ENCODE data around the gene ACTA1. TPM values are rescaled to one million over a fixed set of nuclear protein-coding genes. Genes with fewer than 3 reads are reported as not detected.

Gene ACTA1
- total and polyA plus RNA-seq, 2 donors (not counting 3 experiments of a cell fraction or from before 2014, with no cell fraction given), result 0.22 to 0.33 TPM

GRCh38 chr1:229438021-229438420 is 4.1 kb upstream of the ACTA1 start:
- ChIA-PET POLR2A (no interaction called here), CTCF (no interaction called here)
- dilution Hi-C loops (cut with MboI; ENCODE audit: extremely low pct_ligation_motif_present, low sequenced_read_pairs), result no loop called here
- H3K4me3 ChIP-seq (replicated peaks in 1 of 3; ENCODE audit: insufficient read depth in 1 of 3, low read depth in 1 of 3, low read length in 3 of 3), result no peak overlapping the region
- peaks cover 22 to 23% of the 10 kb centered on the region in 2 experiments for H3K27me3 ChIP-seq (ENCODE audit: control insufficient read depth in 2 of 2, insufficient read depth in 2 of 2, low read length in 2 of 2)
- no peak overlapping the region for H2AFZ ChIP-seq (ENCODE audit: low read depth, low read length)
- H3K79me2 ChIP-seq (ENCODE audit: control insufficient read depth, insufficient read depth, low read length), result no peaks in the 10 kb centered on the region
- H3K27ac ChIP-seq (ENCODE audit: insufficient read depth, low read depth, low read length), result no peak overlapping the region
- no peaks in the 10 kb centered on the region for H3K9me3 ChIP-seq (replicated peaks; ENCODE audit: control insufficient read depth, insufficient read depth, low read length)
- no peaks in the 10 kb centered on the region for H3K4me1 ChIP-seq (ENCODE audit: control insufficient read depth, extremely low read depth, insufficient read depth, low read length)
- TF ChIP-seq POLR2AphosphoS5 (IDR thresholded peaks at IDR 0.05; ENCODE audit: insufficient read depth, low read depth, low read length) (no peak), FOS (IDR thresholded peaks at IDR 0.05; ENCODE audit: borderline replicate concordance, insufficient read depth, low read length) (no peak), GATA2 (IDR thresholded peaks at IDR 0.05; ENCODE audit: insufficient read depth, insufficient read length, low read depth, low read length) (no peak), EZH2 (IDR thresholded peaks at IDR 0.05; ENCODE audit: borderline replicate concordance, low read depth, low read length, severe bottlenecking) (no peak), MYC (IDR thresholded peaks at IDR 0.05; ENCODE audit: low read depth, low read length) (no peak), POLR2A (IDR thresholded peaks at IDR 0.05; ENCODE audit: low read depth, low read length) (no peak), JUN (IDR thresholded peaks at IDR 0.05; ENCODE audit: borderline replicate concordance, insufficient read depth, insufficient read length, low read depth) (no peak), CTCF (IDR thresholded peaks at IDR 0.05; ENCODE audit: extremely low read depth in 1 of 2, insufficient read depth in 1 of 2, low read depth in 1 of 2, low read length in 2 of 2) (no peak), MAX (IDR thresholded peaks at IDR 0.05; ENCODE audit: insufficient read depth, insufficient read length) (no peak)
- DNase-seq (ENCODE audit: low read depth, low spot score) (no peak), FAIRE-seq (no peak)
- H4K20me1 ChIP-seq (replicated peaks; ENCODE audit: control insufficient read depth, extremely low read depth, insufficient read depth, low read length), result no peaks in the 10 kb centered on the region
- H3K36me3 ChIP-seq (ENCODE audit: control insufficient read depth in 2 of 2, extremely low read depth in 1 of 2, insufficient read depth in 2 of 2, low read length in 2 of 2), result peaks cover 3 to 6% of the 10 kb centered on the region in 2 experiments
- no peak overlapping the region for H3K9ac ChIP-seq (replicated peaks; ENCODE audit: extremely low read depth, insufficient read depth, low read length)
- no TSS peak for BruUV-seq (replicated peaks)
- intact Hi-C loops (cut with micrococcal nuclease), result no loop called here
- H3K4me2 ChIP-seq (ENCODE audit: insufficient read depth, low read length), result no peak overlapping the region
- H3K9me1 ChIP-seq (replicated peaks; ENCODE audit: control insufficient read depth, extremely low read depth, insufficient read depth, low read length), result no peaks in the 10 kb centered on the region
